Small intestine (tissue), 7 donors: ENCODE data around the gene UBC. TPM values are rescaled to one million over a fixed set of nuclear protein-coding genes. Genes with fewer than 3 reads are reported as not detected.

ENCODE experiments used
- DNase-seq, 2 donors: peaks; one replicate each; pipeline versions ENCODE4 v3.0.0 to v3.0.0-alpha.2; 2013
- FAIRE-seq: peaks from 2 replicates; lab custom pipeline; 2012; peaks lifted over from hg19 to GRCh38; lab: Jason Lieb, UNC
- H3K27ac ChIP-seq, 3 donors: one replicate each; pipeline ENCODE4 v1.5.1; 2013; ENCODE audit warnings: low read length in 2 of 3, mild to moderate bottlenecking in 2 of 3, control low read depth in 1 of 3, inconsistent platforms in 1 of 3, low read depth in 1 of 3, moderate library complexity in 1 of 3
- H3K27me3 ChIP-seq, 3 donors: one replicate each; pipeline ENCODE4 v1.6.1; 2013; ENCODE audit warnings: low read length in 3 of 3, inconsistent platforms in 1 of 3; ENCODE audit not compliant: control insufficient read depth in 3 of 3, insufficient read depth in 3 of 3
- H3K36me3 ChIP-seq, 3 donors: one replicate each; pipeline ENCODE4 v1.6.1; 2013; ENCODE audit warnings: low read length in 3 of 3, inconsistent platforms in 1 of 3, low read depth in 1 of 3, mild to moderate bottlenecking in 1 of 3, moderate library complexity in 1 of 3; ENCODE audit not compliant: control insufficient read depth in 3 of 3, insufficient read depth in 2 of 3
- H3K4me1 ChIP-seq, 3 donors: one replicate each; pipeline ENCODE4 v1.6.1; 2013; ENCODE audit warnings: low read length in 2 of 3, inconsistent platforms in 1 of 3, low read depth in 1 of 3, mild to moderate bottlenecking in 1 of 3, moderate library complexity in 1 of 3; ENCODE audit not compliant: control insufficient read depth in 3 of 3, insufficient read depth in 2 of 3
- H3K4me3 ChIP-seq, 3 donors: one replicate each; pipeline ENCODE4 v1.5.1; 2013; ENCODE audit warnings: low read length in 3 of 3, control low read depth in 1 of 3, inconsistent platforms in 1 of 3, low read depth in 1 of 3, mild to moderate bottlenecking in 1 of 3, moderate library complexity in 1 of 3
- H3K9me3 ChIP-seq, 2 donors: one replicate each; pipeline ENCODE4 v1.6.1; 2013; ENCODE audit warnings: low read depth in 1 of 2, low read length in 1 of 2; ENCODE audit not compliant: control insufficient read depth in 2 of 2, insufficient read depth in 1 of 2
- WGBS, 3 donors: extraction: QIAGEN DNeasy Blood & Tissue Kit; methylation state at CpG; one replicate each; pipeline ENCODE4 v1.1.7; 2013; 5-methylcytosine and 5-hydroxymethylcytosine counted together
- polyA plus RNA-seq, 4 donors: library from polyadenylated mRNA; stranded (reverse) in 3 of 4; unstranded in 1 of 4; fragments of 200-250 nt in 3 of 4; fragments of 120-200 nt in 1 of 4; gene quantifications; one replicate each; pipeline versions ENCODE4 v1.2.1 to v1.2.3, GENCODE V29; 2013
- donor health status: healthy with polysubstance abuse.
- donor health status: control.
- donor health status: control.
- donor health status: Bipolar disorder and iron deficiency.
- donor health status: healthy.

UBC gene
- polyA plus RNA-seq, 4 donors = 704 to 1,948 (median 1,166) TPM

DNA sequence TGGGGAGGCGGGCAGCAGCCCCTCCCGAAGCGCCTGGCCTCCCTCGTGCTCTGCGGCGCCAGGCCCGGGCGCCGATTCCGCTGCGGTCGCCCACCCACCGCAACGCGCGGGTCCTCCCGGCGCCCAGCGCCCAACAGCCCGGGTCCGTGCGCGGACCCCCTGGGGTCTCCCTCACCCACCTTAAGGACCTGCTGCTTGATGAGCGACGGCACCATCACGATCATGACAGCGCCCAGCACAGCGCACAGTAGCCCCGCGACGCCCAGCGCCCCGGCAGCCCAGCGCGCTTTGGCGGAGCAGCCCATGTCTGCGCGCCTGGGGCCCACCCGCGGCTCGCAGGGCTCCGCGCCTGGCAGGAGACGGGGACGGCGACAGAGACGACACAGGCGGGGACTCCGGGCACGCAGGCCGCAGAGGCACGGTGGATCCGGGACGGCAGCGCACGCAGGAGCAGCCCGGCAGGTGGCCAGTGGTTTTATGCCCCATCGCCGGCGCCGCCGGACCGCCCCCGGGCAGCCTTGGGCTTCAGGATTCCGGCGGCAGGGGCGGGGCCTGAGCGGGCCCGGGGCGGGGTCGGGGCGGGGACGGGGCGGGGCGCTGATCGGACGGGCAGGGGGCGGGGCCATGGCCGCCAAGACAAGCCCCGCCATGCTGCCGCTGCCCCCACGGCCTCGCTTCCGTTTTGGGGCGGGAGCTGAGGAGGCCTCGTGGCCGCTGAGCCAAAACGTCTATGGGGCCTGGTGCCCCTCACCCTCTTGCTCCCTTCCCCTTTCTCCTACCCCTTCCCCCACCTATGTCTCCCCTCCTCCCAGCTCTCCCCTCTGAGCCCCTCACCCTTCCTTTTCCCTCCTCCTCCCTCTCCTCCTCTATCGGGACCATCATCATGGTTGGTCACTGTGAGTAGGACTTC, 50.8 kb downstream of the UBC start, which contains the start of gene SCARB1:
Gene SCARB1 (minus strand): TSS at position 449 of the 910 bp plus-strand sequence. CDS start 144 bp downstream, at position 305.
- Histone ChIP-seq H3K27ac (peak within 1 kb of the TSS; percentile 41 to 84 (median 71)), H3K4me3 (peak within 1 kb of the TSS; percentile 54 to 87 (median 73)), H3K36me3 (peaks cover 0 to 24% (median 0%) of the 10 kb centered on the region in 3 donors), H3K4me1 (peaks cover 0 to 17% (median 0%) of the 10 kb centered on the region in 3 donors), H3K27me3 (no peaks in the 10 kb centered on the region), H3K9me3 (no peaks in the 10 kb centered on the region)
- WGBS, 3 donors = 0 to 1% (median 1%) methylated on average over 45 to 89 of the region's 89 CpGs
- DNase-seq (peak; percentile 83 to 91), FAIRE-seq (no peak)

DNA sequence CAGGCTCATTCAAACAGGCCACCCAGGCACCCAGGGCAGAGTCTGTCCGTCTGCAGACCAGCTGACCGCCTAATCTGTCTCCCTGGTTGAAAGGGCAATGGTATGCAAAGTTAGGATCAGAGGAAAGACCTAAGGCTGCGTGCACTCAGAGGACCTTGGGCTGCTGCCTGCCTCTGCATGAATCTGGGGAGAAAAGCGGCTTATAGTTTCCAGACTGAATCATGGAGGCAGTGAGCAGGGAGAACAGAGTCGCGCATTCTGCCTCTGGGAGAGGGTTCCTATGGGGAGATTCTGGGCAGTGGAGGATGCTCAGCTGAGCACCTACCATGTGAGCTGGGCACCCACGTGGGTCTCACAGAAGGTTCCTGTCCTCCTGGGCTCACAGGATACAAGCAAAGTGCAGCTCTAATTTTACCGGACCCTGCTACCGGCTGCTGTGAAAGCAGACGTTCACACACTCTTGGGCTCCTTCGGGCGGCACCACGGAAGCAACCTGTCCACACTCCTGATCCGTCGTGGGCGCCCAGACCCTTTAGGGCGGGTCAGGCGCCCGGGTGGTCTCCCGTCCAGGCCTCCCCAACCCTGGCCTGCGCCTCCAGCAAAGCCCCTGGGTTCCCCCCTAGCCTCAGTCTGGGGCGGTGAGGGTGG, 51.6 kb downstream of the UBC start:
- Histone ChIP-seq H3K27me3 (no peaks in the 10 kb centered on the region), H3K4me1 (peaks cover 0 to 14% (median 0%) of the 10 kb centered on the region in 3 donors), H3K27ac (peak overlapping the region in 2 of 3 donors; percentile 71 to 84), H3K4me3 (peak overlapping the region; percentile 54 to 87 (median 73)), H3K9me3 (no peaks in the 10 kb centered on the region), H3K36me3 (peaks cover 0 to 30% (median 0%) of the 10 kb centered on the region in 3 donors)
- DNase-seq (peak; percentile 60 to 72), FAIRE-seq (no peak)
- WGBS, 3 donors = 8 to 15% (median 11%) methylated on average over 20 to 22 of the region's 22 CpGs

- peaks cover 0 to 38% (median 0%) of the 10 kb centered on the region in 3 donors for H3K36me3 ChIP-seq
- H3K4me3 ChIP-seq = peak overlapping the region in 2 of 3 donors; percentile 73 to 87
- DNase-seq (no peak), FAIRE-seq (no peak)
- H3K27ac ChIP-seq = peak overlapping the region in 1 of 3 donors; percentile 84
- H3K9me3 ChIP-seq = no peaks in the 10 kb centered on the region
- H3K4me1 ChIP-seq = peaks cover 0 to 14% (median 0%) of the 10 kb centered on the region in 3 donors
- WGBS, 3 donors = 70 to 78% (median 73%) methylated on average over 8 of the region's 8 CpGs
- H3K27me3 ChIP-seq = no peaks in the 10 kb centered on the region
Observed at GRCh38 chr12:124861898-124862676, 52.4 kb downstream of the UBC start.

Other genes with a start within 250 kb of the UBC start
- 100 to 1,000 TPM in 3 of 4 donors, 10 to 100 TPM in 1; 41.9 to 230 (median 180) TPM for gene SCARB1, start 50.8 kb downstream of the UBC start, polyA plus RNA-seq
- 10 to 100 TPM in 1 of 4 donors, 1 to 10 TPM in 3; 6.3 to 13.1 (median 8.9) TPM for gene DHX37, start 74.5 kb upstream of the UBC start, polyA plus RNA-seq
- gene BRI3BP, start 79.0 kb upstream of the UBC start, polyA plus RNA-seq = 10 to 100 TPM in 2 of 4 donors, 1 to 10 TPM in 2; 7.0 to 31.8 (median 19.0) TPM
- 10 to 100 TPM; 15.8 to 35.9 (median 22.4) TPM for gene AACS, start 150.8 kb upstream of the UBC start, polyA plus RNA-seq